SK-N-SH (cell line): ENCODE data around the gene FOXP1. TPM values are rescaled to one million over a fixed set of nuclear protein-coding genes. Genes with fewer than 3 reads are reported as not detected.

ENCODE experiments used
- CTCF ChIA-PET: fragments of 300-600, 350-600 bp; formaldehyde crosslinking; extraction: SDS; loops from one replicate; lab custom pipeline; 2021; lab: Yijun Ruan, JAX
- POLR2A ChIA-PET: fragments of 350-600 bp; sonication (Branson Sonifier 250); formaldehyde crosslinking; extraction: SDS; loops from one replicate; lab custom pipeline; 2020; ENCODE audit warnings: antibody characterized with exemption, inconsistent platforms; lab: Yijun Ruan, JAX
- DNase-seq: peaks from one replicate; pipeline ENCODE4 v3.0.0; 2012
- H2AFZ ChIP-seq: fragments of 200-600 bp; sonication (generic); 2 replicates; pipeline ENCODE4 v1.8.1; 2016; ENCODE audit warnings: antibody characterized with exemption, mild to moderate bottlenecking, low read depth
- H3F3A ChIP-seq: fragments of 200-600 bp; sonication (generic); replicated peaks from 2 replicates; pipeline ENCODE3; 2016; ENCODE audit warnings: antibody characterized with exemption, mild to moderate bottlenecking; ENCODE audit not compliant: insufficient read depth
- H3K27ac ChIP-seq, 2 experiments: fragments of 200-500 bp in 1 of 2; fragments of 200-600 bp in 1 of 2; sonication (Bioruptor generic) in 1 of 2; sonication (generic), shearing (Covaris generic) in 1 of 2; 2 replicates each; pipeline versions ENCODE4 v1.5.1 to v1.6.1; 2014 to 2016; ENCODE audit warnings: low read depth in 2 of 2, inconsistent platforms in 1 of 2, low read length in 1 of 2, mild to moderate bottlenecking in 1 of 2, mixed read lengths in 1 of 2
- H3K27me3 ChIP-seq: fragments of 200-600 bp; sonication (generic), shearing (Covaris generic); 2 replicates; pipeline ENCODE4 v1.6.1; 2016; ENCODE audit warnings: mixed run types; ENCODE audit not compliant: insufficient read depth
- H3K36me3 ChIP-seq, 2 experiments: fragments of 200-500 bp in 1 of 2; fragments of 200-600 bp in 1 of 2; sonication (Bioruptor generic) in 1 of 2; sonication (generic) in 1 of 2; replicated peaks in 1 of 2; 2 replicates each; pipeline versions ENCODE3 to v1.5.1; 2014 to 2016; ENCODE audit warnings: low read length in 1 of 2, mild to moderate bottlenecking in 1 of 2; ENCODE audit not compliant: insufficient read depth in 2 of 2, control insufficient read depth in 1 of 2
- H3K4me1 ChIP-seq, 2 experiments: fragments of 200-500 bp in 1 of 2; fragments of 200-600 bp in 1 of 2; sonication (Bioruptor generic) in 1 of 2; sonication (generic), shearing (Covaris generic) in 1 of 2; 2 replicates each; pipeline versions ENCODE4 v1.5.1 to v1.6.1; 2014 to 2016; ENCODE audit warnings: low read depth in 1 of 2, low read length in 1 of 2, mixed run types in 1 of 2; ENCODE audit not compliant: insufficient read depth in 2 of 2, control insufficient read depth in 1 of 2
- H3K4me2 ChIP-seq: fragments of 200-600 bp; sonication (generic), shearing (Covaris generic); 2 replicates; pipeline ENCODE4 v1.6.1; 2017; ENCODE audit warnings: mixed run types
- H3K4me3 ChIP-seq, 2 experiments: fragments of 200-500 bp in 1 of 2; fragments of 200-600 bp in 1 of 2; sonication (Bioruptor generic) in 1 of 2; sonication (generic), shearing (Covaris generic) in 1 of 2; 2 replicates each; pipeline versions ENCODE4 v1.5.1 to v1.8.1; 2014 to 2016; ENCODE audit warnings: low read depth in 2 of 2, inconsistent platforms in 1 of 2, low read length in 1 of 2, mild to moderate bottlenecking in 1 of 2, mixed read lengths in 1 of 2, moderate library complexity in 1 of 2
- H3K79me2 ChIP-seq: fragments of 200-600 bp; sonication (generic); 2 replicates; pipeline ENCODE4 v1.8.1; 2017; ENCODE audit warnings: mild to moderate bottlenecking; ENCODE audit not compliant: insufficient read depth
- H3K9ac ChIP-seq: fragments of 200-600 bp; sonication (generic); 2 replicates; pipeline ENCODE4 v1.6.1; 2017; ENCODE audit warnings: mixed run types
- H3K9me2 ChIP-seq: fragments of 200-600 bp; sonication (generic); 2 replicates; pipeline ENCODE4 v1.6.1; 2017; ENCODE audit warnings: mixed run types
- H3K9me3 ChIP-seq: fragments of 200-600 bp; sonication (generic); 2 replicates; pipeline ENCODE4 v1.6.1; 2017; ENCODE audit warnings: mixed run types, mild to moderate bottlenecking, moderate library complexity
- H4K20me1 ChIP-seq: fragments of 200-600 bp; sonication (generic); 2 replicates; pipeline ENCODE4 v1.6.1; 2017; ENCODE audit warnings: mild to moderate bottlenecking, mixed run types; ENCODE audit not compliant: insufficient read depth
- CHD2 ChIP-seq: fragments of 150-350 bp; IDR thresholded peaks from 2 replicates; pipeline ENCODE4 v1.6.1; 2018; ENCODE audit warnings: low read length; ENCODE audit not compliant: partially characterized antibody
- EZH2phosphoT487 ChIP-seq: fragments of 200-600 bp; sonication (generic); IDR thresholded peaks from 2 replicates; pipeline ENCODE4 v1.6.1; 2017; ENCODE audit warnings: low read depth, mixed run types, mild to moderate bottlenecking, antibody characterized with exemption, moderate library complexity, borderline replicate concordance
- FOXM1 ChIP-seq: IDR thresholded peaks from 2 replicates; pipeline ENCODE4 v1.4.0; 2012; ENCODE audit warnings: low read depth, mild to moderate bottlenecking
- GABPA ChIP-seq: IDR thresholded peaks from 2 replicates; pipeline ENCODE4 v1.4.0; 2012; ENCODE audit warnings: low read depth, mild to moderate bottlenecking
- GATA2 ChIP-seq: sonication (generic); formaldehyde crosslinking; IDR thresholded peaks from 2 replicates; pipeline ENCODE4 v1.5.0; 2020; ENCODE audit warnings: mild to moderate bottlenecking, missing genetic modification reagents
- MXI1 ChIP-seq: IDR thresholded peaks from 2 replicates; pipeline ENCODE4 v1.6.1; 2012; ENCODE audit warnings: mild to moderate bottlenecking, low read depth, low read length, improper control_type of control experiment
- NFIC ChIP-seq: IDR thresholded peaks from 2 replicates; pipeline ENCODE4 v1.4.0; 2012; ENCODE audit warnings: borderline replicate concordance
- NRF1 ChIP-seq: IDR thresholded peaks from 2 replicates; pipeline ENCODE4 v1.6.1; 2012; ENCODE audit warnings: low read depth, mild to moderate bottlenecking, low read length
- RAD21 ChIP-seq: IDR thresholded peaks from 2 replicates; pipeline ENCODE4 v1.6.1; 2012; ENCODE audit warnings: mild to moderate bottlenecking, low read length
- RXRA ChIP-seq: IDR thresholded peaks from 2 replicates; pipeline ENCODE4 v1.4.0; 2012; ENCODE audit warnings: low read depth, mild to moderate bottlenecking, borderline replicate concordance
- SMC3 ChIP-seq: IDR thresholded peaks from 2 replicates; pipeline ENCODE4 v1.6.1; 2012; ENCODE audit warnings: low read depth, low read length, improper control_type of control experiment
- WGBS: methylation state at CpG from one replicate; pipeline ENCODE4 v1.1.6; 2017; ENCODE audit warnings: low lambda C conversion rate; 5-methylcytosine and 5-hydroxymethylcytosine counted together
- polyA plus RNA-seq, 3 experiments: library from polyadenylated mRNA; depleted of rRNA; stranded (reverse); fragments of >200 nt; gene quantifications; 2 replicates each; pipeline ENCODE4 v1.2.3, GENCODE V29; 2012
- TF ChIP-seq, protein P1 (sequence below): fragments of 150-350 bp; IDR thresholded peaks from 2 replicates; pipeline ENCODE4 v1.6.1; 2017; ENCODE audit warnings: antibody characterized with exemption, low read length, low read depth, borderline replicate concordance
- TF ChIP-seq, protein P2 (sequence below): IDR thresholded peaks from 2 replicates; pipeline ENCODE4 v1.4.0; 2012; ENCODE audit warnings: low read depth, borderline replicate concordance
- TF ChIP-seq, protein P3 (sequence below): fragments of 200-600 bp; sonication (generic); IDR thresholded peaks from 2 replicates; pipeline ENCODE4 v1.6.1; 2017; ENCODE audit warnings: antibody characterized with exemption, mild to moderate bottlenecking, moderate library complexity
- TF ChIP-seq, protein P4 (sequence below): fragments of 150-350 bp; IDR thresholded peaks from 2 replicates; pipeline ENCODE4 v1.6.1; 2016; ENCODE audit warnings: mild to moderate bottlenecking, low read depth, low read length
- TF ChIP-seq, protein P5 (sequence below): IDR thresholded peaks from 2 replicates; pipeline ENCODE4; 2012
- TF ChIP-seq, protein P6 (sequence below): IDR thresholded peaks from 2 replicates; pipeline ENCODE4 v1.4.0; 2012; ENCODE audit warnings: low read depth, borderline replicate concordance

The FOXP1 gene
- polyA plus RNA-seq, 1 of the 3 experiments (the other 2 are of a cell fraction): 8.8 TPM

DNA sequence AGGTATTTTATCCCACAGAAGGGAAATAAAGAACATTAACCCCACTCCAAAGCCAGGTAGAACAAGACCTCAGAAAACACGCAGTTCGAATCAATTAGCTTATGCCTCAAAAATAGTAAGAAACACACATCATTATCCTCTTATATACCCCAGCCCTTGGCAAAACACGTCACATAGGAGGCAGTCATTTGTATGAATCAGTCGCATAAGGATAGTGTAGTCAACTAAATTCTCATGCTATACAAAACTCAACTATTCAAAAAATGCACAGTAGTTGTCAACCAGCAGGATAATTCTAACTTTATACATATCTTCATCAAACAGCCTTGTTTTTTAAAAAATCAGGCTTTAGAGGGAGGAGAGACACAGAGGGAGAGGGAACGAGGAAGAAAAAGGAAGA lies 298.4 kb downstream of the FOXP1 start:
- ChIA-PET CTCF (no interaction called here), POLR2A (no interaction called here)
- Histone ChIP-seq H3K27me3 (no peaks in the 10 kb centered on the region), H3F3A (no peaks in the 10 kb centered on the region), H3K79me2 (peaks cover 31% of the 10 kb centered on the region; the same call in 1 of the 2 replicates), H3K36me3 (peaks cover 0 to 5% of the 10 kb centered on the region in 2 experiments), H3K9me3 (no peaks in the 10 kb centered on the region), H2AFZ (no peak overlapping the region), H3K9me2 (no peaks in the 10 kb centered on the region), H3K4me3 (no peak overlapping the region), H3K9ac (no peak overlapping the region), H3K4me2 (no peak overlapping the region), H3K4me1 (no peaks in the 10 kb centered on the region; a peak in 1 of 4 replicates), H3K27ac (no peak overlapping the region), H4K20me1 (no peaks in the 10 kb centered on the region)
- WGBS: 96% methylated on average over 5 of the region's 5 CpGs
- DNase-seq: no peak
- no peak for TF ChIP-seq SMC3

DNA sequence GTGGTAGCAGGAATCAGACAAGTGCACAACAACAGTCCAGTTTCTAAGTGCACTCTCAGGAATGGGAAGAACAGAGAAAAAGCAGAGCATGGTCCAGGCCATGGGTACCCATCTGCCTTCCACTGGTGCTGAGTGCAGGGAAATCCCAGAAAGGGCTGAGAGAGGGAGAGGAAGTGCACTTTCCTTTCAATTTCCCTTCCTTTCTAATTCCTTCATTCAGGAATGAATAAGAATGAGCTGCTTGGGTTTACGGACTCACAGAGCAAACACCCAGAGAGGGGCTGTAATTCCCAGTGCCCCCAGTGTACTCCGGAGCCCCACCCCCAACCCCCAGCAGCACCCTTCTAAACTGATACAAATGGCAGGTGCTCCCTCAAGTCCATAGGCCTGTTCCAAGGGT lies 300.6 kb downstream of the FOXP1 start:
- no peaks in the 10 kb centered on the region; a peak in 1 of 4 replicates for H3K4me1 ChIP-seq
- H4K20me1 ChIP-seq: no peaks in the 10 kb centered on the region
- ChIA-PET POLR2A (no interaction called here), CTCF (no interaction called here)
- WGBS: 86% methylated on average over 1 of the region's 2 CpGs
- no peaks in the 10 kb centered on the region for H3K9me3 ChIP-seq
- no peak for DNase-seq
- H3K27me3 ChIP-seq: no peaks in the 10 kb centered on the region
- no peaks in the 10 kb centered on the region for H3K36me3 ChIP-seq
- no peak overlapping the region for H3K9ac ChIP-seq
- H3F3A ChIP-seq: no peaks in the 10 kb centered on the region
- H3K4me2 ChIP-seq: no peak overlapping the region
- H2AFZ ChIP-seq: no peak overlapping the region
- peaks cover 37% of the 10 kb centered on the region; the same call in 1 of the 2 replicates for H3K79me2 ChIP-seq
- H3K9me2 ChIP-seq: no peaks in the 10 kb centered on the region
- no peak overlapping the region for H3K27ac ChIP-seq
- no peak overlapping the region for H3K4me3 ChIP-seq
- no peak for TF ChIP-seq CHD2
- TF ChIP-seq GATA2: no peak
- TF ChIP-seq, protein P1, sequence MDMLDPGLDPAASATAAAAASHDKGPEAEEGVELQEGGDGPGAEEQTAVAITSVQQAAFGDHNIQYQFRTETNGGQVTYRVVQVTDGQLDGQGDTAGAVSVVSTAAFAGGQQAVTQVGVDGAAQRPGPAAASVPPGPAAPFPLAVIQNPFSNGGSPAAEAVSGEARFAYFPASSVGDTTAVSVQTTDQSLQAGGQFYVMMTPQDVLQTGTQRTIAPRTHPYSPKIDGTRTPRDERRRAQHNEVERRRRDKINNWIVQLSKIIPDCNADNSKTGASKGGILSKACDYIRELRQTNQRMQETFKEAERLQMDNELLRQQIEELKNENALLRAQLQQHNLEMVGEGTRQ: no peak
- TF ChIP-seq, protein P2, sequence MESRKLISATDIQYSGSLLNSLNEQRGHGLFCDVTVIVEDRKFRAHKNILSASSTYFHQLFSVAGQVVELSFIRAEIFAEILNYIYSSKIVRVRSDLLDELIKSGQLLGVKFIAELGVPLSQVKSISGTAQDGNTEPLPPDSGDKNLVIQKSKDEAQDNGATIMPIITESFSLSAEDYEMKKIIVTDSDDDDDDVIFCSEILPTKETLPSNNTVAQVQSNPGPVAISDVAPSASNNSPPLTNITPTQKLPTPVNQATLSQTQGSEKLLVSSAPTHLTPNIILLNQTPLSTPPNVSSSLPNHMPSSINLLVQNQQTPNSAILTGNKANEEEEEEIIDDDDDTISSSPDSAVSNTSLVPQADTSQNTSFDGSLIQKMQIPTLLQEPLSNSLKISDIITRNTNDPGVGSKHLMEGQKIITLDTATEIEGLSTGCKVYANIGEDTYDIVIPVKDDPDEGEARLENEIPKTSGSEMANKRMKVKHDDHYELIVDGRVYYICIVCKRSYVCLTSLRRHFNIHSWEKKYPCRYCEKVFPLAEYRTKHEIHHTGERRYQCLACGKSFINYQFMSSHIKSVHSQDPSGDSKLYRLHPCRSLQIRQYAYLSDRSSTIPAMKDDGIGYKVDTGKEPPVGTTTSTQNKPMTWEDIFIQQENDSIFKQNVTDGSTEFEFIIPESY: no peak
- no peak for TF ChIP-seq NFIC
- TF ChIP-seq NRF1: no peak
- no peak for TF ChIP-seq GABPA
- no peak for TF ChIP-seq FOXM1
- TF ChIP-seq RXRA: no peak
- no peak for TF ChIP-seq SMC3
- TF ChIP-seq, protein P3, sequence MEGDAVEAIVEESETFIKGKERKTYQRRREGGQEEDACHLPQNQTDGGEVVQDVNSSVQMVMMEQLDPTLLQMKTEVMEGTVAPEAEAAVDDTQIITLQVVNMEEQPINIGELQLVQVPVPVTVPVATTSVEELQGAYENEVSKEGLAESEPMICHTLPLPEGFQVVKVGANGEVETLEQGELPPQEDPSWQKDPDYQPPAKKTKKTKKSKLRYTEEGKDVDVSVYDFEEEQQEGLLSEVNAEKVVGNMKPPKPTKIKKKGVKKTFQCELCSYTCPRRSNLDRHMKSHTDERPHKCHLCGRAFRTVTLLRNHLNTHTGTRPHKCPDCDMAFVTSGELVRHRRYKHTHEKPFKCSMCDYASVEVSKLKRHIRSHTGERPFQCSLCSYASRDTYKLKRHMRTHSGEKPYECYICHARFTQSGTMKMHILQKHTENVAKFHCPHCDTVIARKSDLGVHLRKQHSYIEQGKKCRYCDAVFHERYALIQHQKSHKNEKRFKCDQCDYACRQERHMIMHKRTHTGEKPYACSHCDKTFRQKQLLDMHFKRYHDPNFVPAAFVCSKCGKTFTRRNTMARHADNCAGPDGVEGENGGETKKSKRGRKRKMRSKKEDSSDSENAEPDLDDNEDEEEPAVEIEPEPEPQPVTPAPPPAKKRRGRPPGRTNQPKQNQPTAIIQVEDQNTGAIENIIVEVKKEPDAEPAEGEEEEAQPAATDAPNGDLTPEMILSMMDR: no peak
- TF ChIP-seq EZH2phosphoT487: no peak
- TF ChIP-seq, protein P4, sequence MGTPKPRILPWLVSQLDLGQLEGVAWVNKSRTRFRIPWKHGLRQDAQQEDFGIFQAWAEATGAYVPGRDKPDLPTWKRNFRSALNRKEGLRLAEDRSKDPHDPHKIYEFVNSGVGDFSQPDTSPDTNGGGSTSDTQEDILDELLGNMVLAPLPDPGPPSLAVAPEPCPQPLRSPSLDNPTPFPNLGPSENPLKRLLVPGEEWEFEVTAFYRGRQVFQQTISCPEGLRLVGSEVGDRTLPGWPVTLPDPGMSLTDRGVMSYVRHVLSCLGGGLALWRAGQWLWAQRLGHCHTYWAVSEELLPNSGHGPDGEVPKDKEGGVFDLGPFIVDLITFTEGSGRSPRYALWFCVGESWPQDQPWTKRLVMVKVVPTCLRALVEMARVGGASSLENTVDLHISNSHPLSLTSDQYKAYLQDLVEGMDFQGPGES: no peak
- TF ChIP-seq, protein P5, sequence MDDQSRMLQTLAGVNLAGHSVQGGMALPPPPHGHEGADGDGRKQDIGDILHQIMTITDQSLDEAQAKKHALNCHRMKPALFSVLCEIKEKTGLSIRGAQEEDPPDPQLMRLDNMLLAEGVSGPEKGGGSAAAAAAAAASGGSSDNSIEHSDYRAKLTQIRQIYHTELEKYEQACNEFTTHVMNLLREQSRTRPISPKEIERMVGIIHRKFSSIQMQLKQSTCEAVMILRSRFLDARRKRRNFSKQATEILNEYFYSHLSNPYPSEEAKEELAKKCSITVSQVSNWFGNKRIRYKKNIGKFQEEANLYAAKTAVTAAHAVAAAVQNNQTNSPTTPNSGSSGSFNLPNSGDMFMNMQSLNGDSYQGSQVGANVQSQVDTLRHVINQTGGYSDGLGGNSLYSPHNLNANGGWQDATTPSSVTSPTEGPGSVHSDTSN: no peak
- no peak for TF ChIP-seq MXI1
- TF ChIP-seq, protein P6, sequence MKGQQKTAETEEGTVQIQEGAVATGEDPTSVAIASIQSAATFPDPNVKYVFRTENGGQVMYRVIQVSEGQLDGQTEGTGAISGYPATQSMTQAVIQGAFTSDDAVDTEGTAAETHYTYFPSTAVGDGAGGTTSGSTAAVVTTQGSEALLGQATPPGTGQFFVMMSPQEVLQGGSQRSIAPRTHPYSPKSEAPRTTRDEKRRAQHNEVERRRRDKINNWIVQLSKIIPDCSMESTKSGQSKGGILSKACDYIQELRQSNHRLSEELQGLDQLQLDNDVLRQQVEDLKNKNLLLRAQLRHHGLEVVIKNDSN: no peak
- no peak for TF ChIP-seq RAD21
